SKM-1 (cell line): ENCODE measurements around the gene SLFN12L.
"Not testable (repeated sequence)": the region's sequence is repeated elsewhere in the genome, so short reads cannot be mapped to it uniquely, and the experiment has no call there.

ENCODE experiments used
- DNase-seq: peaks from one replicate; lab custom pipeline; 2025; ENCODE audit not compliant: unreplicated experiment; lab: John Stamatoyannopoulos, UW

Gene SLFN12L

DNA sequence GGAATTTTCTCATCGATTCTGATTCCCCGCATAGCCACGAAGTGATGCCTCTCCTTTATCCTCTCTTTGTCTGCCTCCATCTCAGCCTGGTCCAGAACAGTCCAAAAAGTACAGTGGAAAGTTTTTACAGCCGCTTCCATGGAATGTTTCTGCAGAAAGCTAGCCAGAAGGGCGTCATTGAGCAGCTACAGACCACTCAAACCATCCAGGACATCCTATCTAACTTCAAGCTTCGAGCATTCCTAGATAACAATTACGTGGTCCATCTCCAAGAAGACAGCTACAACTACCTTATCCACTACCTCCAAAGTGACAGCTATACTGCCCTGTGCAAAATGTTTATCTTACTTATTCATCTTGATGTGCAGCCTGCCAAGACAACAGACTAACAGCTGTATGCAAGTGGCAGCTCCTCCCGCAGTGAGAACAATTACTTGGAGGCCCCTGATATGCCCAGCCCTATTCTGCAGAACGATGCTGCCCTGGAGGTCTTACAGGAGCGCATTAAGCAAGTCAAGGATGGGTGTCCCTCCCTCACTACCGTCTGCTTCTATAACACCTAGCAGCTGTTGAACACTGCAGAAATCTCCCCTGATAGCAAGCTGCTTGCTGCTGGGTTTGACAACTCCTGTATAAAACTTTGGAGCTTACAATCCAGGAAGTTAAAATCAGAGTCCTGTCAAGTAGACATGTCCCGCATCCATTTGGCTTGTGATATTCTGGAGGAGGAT is 38.9 kb downstream of the SLFN12L start:
- no peak for DNase-seq

GRCh38 chr17:35496451-35497290 is 40.8 kb downstream of the SLFN12L start:
- DNase-seq = no peak

- DNase-seq = no peak
Measured at GRCh38 chr17:35493040-35493439, 44.4 kb downstream of the SLFN12L start.

DNA sequence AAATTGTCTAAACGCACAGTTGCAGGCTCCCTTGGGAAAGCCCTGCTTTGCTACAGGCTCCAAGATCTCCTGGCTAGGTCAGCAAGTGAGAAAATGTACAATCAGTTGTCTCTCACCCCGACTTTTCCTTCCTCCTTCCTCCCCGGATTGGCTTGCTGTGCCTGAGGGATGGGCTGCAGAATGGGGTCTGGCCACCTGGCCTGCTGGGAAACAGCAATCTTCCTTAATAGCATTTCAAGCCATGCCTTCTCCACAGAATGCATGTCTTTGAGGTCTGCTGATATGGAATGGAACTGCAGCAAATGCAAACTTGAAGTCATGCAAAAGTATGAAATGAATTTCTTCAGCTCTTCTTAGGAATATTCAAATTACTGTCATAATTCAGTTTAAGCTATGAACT is 46.1 kb downstream of the SLFN12L start:
- no peak for DNase-seq

DNA sequence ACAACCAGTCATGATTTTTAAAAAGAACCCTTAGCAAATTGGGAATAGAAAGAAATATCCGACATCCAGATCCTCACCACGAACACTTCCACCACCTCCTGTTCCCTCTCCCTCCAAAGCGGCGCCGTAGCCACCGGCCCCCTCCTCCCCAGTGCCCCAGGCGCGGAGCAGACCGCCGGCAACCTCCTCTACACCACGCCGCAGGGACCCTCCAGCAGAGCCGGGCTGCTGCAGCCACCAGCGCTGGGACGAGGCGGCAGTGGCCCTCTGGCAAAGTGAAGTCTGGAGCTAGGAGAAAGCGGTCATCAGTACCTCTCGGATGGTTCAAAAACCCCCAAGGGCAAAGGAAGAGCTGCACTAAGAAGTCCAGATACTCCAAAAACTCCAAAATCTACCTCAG is 47.5 kb downstream of the SLFN12L start:
- DNase-seq = no peak

DNA sequence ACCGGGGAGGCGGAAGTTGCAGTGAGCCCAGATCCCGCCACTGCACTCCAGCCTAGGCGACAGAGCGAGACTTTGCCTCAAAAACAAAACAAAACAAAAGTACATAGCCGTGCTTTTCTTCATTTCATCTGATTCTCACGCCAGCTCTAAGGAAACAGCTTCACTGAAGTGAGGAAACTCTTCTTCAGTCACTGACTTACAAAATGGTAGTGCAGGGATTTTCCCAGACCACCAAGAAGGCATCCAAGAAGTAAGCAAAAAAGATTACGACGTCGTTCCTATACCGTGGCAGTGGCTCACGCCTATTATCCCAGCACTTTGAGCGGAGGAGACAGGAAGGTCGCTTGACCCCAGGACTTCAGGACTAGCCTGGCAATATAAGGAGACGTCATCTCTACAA is 48.5 kb downstream of the SLFN12L start:
- DNase-seq = no peak

- DNase-seq = no peak
Measured at GRCh38 chr17:35486920-35487732, 50.4 kb downstream of the SLFN12L start.

GRCh38 chr17:35479271-35479670 is 58.2 kb downstream of the SLFN12L start:
- no peak for DNase-seq

DNA sequence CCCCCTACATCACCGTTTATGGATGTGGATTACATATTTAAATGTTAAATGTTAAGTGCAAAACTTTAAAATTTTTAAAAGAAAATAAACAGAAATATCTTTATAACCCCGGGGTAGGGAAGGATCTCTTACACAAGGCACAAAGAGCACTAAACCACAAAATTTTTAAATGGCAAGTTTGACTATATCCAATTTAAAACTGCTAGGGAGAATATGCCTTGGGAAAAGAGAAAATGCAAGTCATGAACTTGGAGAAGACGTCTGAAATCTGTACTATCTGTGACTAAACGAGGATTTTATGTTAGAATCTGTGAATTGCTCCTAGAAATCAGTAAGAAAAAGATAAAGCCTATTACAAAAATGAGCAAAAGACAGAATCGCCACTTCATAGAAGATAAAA is 60.2 kb downstream of the SLFN12L start:
- no peak for DNase-seq

DNA sequence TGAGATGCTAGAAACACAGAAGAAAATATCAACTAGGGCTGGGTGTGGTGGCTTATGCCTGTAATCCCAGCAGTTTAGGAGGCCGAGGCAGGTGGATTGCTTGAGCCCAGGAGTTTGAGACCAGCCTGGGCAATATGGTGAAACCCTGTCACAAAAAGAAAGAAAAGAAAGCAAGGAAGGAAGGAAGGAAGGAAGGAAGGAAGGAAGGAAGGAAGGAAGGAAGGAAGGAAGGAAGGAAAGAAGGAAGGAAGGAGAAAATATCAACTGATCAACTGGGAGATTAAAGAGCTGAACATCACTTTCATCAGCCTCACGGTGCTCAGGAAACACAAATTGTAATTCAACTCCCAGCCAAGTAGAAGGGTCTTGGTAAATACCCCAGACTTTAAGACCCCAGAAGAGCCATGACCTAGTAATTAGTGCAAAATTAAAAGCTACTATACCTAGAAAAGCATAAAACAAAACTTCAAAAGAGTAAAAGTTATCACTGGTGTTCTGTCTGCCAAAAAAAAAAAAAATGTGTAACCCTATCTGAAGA is 61.1 kb downstream of the SLFN12L start:
- DNase-seq = no peak

GRCh38 chr17:35468475-35468874 is 69.0 kb downstream of the SLFN12L start:
- DNase-seq = no peak

DNA sequence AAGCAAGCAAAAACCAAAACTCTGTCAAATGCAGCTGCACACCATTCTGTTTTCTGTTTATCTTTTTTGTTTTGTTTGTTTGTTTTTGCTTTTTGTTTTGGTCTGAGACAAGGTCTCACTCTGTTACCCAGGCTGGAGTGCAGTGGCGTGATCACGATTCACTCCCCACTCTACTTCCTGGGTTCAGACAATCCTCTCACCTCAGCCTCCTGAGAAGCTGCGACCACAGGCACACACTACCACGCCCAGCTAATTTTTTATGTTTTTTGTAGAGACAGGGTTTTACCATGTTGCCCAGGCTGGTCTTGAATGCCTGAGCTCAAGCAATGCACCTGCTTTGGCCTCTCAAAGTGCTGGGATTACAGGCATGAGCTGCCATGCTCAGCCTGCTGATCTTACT is 69.7 kb downstream of the SLFN12L start:
- DNase-seq = no peak

DNA sequence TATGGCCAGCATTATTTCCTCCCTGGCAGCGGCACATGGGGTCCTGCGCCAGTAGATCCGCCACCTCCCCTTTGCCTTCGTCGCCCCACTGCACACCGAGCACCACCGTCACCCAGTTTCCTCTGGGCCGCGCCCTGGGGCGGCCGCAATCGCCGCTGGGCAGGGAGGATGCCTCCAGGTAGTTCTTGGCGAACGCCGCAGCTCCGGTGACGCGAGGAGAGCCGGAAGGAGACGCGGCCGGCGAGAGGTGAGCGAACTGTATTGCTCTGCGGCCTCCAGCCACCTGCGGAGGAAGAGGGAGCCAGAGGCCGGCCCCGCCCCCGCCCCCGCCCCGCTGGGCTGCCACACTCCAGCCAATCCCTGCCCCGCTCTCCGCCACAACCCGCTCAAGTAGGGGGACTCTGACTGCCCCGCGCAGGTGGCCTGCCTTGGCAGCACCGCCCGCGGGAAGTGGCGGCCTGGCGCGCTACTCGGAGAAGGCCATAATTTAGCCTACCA is 77.1 kb downstream of the SLFN12L start:
- DNase-seq = no peak

GRCh38 chr17:35454035-35454434 is 83.4 kb downstream of the SLFN12L start:
- DNase-seq = not testable (repeated sequence)

GRCh38 chr17:35453171-35453570 is 84.3 kb downstream of the SLFN12L start:
- DNase-seq = no peak

DNA sequence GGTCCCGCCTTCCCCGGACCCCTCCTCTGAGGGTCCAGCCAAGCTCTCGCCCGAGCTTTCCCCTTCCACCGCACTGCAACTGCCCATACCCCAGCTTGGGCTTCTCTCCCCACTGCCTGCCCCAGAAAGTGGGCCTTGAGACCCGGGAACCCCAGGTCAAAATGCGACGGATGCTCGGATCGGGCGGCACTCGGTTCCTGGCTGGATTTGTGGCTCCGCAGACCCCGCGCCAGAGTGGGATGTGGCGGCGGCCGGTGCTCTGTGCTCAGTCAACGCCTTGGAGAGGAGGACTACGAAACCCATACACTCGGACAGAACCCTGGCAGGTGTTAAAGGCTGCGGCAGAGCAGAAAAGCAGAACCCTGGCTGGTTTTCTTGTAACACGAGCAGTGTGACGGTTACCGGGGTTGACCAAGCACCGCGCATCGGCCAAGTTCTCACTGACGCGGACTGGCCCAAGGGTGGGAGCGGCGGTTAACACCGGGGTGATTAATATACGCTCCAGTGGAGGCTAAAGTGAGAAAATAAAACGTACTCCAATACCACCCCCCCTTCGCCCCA is 88.0 kb downstream of the SLFN12L start:
- DNase-seq = no peak

GRCh38 chr17:35448899-35449227 is 88.6 kb downstream of the SLFN12L start:
- DNase-seq = no peak

DNA sequence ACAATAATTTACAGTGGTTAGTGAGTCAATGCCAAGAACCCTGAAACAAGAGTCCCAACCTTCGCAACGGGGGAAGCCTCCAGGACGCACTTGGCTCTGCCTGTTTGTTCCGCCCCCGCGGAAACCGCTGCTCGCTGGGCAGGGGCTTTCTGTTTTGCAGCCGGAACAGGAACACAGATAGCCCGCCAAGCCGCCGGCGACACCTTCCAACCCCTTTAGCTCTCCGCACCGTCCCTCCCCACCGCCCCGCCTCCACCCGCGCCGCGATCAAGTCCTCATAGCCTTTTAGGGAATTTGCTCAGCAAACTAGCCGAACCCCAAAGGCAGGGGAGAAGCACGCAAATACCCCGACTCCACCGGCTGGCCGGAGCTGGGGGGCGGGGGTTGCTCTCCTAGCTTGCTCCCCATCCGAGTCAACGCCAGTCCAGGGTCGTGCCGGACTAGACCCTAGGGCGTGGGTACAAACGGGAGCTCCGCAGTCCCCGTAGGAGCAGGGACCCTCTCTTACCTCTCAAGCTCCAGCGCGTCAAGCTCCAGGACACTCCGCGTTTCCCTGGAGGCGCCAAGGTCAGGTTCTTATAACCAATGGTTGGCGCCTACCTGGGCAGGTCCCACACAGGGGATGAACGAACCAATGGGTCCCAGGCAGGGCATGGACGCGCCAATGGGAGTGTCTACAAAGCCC is 89.1 kb downstream of the SLFN12L start, which contains the start of gene SLFN13:
Gene SLFN13, minus strand, starts transcription at position 553 of the 685 bp plus-strand sequence. CDS start 3,086 bp downstream, outside the sequence.
- peak; percentile 28 for DNase-seq

- DNase-seq = no peak
Measured at GRCh38 chr17:35447499-35447898, 90.0 kb downstream of the SLFN12L start.

- no peak for DNase-seq
Measured at GRCh38 chr17:35438433-35438832, 99.0 kb downstream of the SLFN12L start.
